ENCODE measurements around the gene PDGFRB. TPM values are rescaled to one million over a fixed set of nuclear protein-coding genes. Genes with fewer than 3 reads are reported as not detected.

PDGFRB gene
- total RNA-seq, 1 donor from 2014 or later = 4.6 TPM

DNA sequence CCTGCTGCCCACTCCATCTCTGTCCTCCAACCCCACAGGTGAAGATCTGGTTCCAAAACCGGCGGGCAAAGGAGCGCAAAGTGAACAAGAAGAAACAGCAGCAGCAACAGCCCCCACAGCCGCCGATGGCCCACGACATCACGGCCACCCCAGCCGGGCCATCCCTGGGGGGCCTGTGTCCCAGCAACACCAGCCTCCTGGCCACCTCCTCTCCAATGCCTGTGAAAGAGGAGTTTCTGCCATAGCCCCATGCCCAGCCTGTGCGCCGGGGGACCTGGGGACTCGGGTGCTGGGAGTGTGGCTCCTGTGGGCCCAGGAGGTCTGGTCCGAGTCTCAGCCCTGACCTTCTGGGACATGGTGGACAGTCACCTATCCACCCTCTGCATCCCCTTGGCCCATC lies 27.8 kb upstream of the PDGFRB start:
- DNase-seq (ENCODE audit: low read depth) = no peak
- H3K4me3 ChIP-seq (ENCODE audit: low read depth, low read length) = no peak overlapping the region
- TF ChIP-seq, protein P1, sequence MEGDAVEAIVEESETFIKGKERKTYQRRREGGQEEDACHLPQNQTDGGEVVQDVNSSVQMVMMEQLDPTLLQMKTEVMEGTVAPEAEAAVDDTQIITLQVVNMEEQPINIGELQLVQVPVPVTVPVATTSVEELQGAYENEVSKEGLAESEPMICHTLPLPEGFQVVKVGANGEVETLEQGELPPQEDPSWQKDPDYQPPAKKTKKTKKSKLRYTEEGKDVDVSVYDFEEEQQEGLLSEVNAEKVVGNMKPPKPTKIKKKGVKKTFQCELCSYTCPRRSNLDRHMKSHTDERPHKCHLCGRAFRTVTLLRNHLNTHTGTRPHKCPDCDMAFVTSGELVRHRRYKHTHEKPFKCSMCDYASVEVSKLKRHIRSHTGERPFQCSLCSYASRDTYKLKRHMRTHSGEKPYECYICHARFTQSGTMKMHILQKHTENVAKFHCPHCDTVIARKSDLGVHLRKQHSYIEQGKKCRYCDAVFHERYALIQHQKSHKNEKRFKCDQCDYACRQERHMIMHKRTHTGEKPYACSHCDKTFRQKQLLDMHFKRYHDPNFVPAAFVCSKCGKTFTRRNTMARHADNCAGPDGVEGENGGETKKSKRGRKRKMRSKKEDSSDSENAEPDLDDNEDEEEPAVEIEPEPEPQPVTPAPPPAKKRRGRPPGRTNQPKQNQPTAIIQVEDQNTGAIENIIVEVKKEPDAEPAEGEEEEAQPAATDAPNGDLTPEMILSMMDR (conservative IDR thresholded peaks at IDR 0.05; ENCODE audit: low read depth, low read length) = no peak

DNA sequence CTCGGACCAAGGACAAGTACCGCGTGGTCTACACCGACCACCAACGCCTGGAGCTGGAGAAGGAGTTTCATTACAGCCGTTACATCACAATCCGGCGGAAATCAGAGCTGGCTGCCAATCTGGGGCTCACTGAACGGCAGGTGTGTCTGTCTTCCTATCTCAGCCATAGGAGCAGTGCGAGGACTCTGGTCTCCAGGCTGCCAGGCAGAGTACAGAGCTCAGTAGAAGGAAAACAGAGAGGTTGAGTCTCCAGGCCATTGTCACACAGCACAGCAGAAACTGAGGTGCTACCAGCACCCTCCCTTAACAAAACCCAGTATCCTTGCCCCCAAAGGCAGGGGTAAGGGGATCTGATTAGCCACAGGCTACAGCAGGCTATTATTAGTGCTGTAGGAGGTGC lies 27.1 kb upstream of the PDGFRB start:
- DNase-seq (ENCODE audit: low read depth) = no peak
- no peak overlapping the region for H3K4me3 ChIP-seq (ENCODE audit: low read depth, low read length)
- TF ChIP-seq, protein P1 (conservative IDR thresholded peaks at IDR 0.05; ENCODE audit: low read depth, low read length) = no peak

DNA sequence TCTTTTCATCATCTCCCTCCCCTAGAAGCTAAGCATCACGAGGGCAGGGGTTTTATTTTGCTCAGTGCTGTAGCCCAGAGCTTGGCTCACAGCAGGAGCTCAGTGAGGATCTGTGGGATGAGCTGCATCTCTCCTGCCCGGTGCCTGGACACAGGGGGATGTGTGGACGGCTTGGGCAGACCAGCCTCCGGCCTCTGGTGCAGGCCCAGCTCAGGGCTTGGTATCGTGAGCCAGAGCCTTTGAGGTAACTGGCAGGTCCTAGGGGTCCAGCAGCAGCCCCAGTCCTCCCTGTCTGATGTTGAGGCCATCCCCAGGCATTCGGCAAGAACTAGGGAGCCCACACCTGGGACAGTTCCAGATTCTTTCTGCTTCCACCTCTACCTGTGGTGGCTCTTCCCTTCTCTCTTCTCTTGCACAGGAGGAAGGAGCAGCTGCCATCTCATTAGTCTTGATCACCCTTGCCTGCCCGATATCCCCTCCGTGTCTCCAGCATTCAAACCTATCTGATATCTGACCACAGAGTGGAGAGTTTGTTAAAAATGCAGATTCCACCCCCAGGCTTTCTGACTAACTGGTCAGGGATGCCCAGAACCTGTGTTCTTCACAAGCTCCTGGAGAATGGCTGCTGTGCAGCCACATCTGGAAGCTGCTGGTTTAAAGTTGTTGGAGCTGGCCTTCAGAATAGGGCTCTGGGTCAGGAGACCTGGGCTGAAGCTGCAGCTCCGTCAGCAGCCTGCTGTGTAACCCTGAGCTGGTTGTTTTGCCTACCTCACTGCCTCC lies 26.3 kb upstream of the PDGFRB start:
- no peak for DNase-seq (ENCODE audit: low read depth)
- no peak overlapping the region for H3K4me3 ChIP-seq (ENCODE audit: low read depth, low read length)
- TF ChIP-seq, protein P1 (conservative IDR thresholded peaks at IDR 0.05; ENCODE audit: low read depth, low read length) = no peak

DNA sequence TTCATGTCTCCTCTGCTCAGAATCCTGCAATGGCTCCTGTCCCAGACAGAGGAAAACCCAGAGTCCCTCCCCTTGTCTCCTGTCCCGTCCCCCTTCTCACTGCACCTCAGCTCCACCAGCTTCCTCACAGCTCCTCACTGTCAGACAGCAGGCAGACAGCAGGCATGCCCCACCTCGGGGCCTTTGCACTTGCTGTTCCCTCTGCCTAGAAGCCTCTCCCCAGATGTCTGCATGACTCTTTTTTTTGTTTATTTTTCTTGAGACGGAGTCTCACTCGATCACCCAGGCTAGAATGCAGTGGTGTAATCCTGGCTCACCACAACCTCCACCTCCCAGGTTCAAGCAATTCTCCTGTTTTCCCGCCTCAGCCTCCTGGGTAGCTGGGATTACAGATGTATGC lies 25.4 kb upstream of the PDGFRB start:
- TF ChIP-seq, protein P1 (conservative IDR thresholded peaks at IDR 0.05; ENCODE audit: low read depth, low read length) = no peak
- H3K4me3 ChIP-seq (ENCODE audit: low read depth, low read length) = no peak overlapping the region
- no peak for DNase-seq (ENCODE audit: low read depth)

DNA sequence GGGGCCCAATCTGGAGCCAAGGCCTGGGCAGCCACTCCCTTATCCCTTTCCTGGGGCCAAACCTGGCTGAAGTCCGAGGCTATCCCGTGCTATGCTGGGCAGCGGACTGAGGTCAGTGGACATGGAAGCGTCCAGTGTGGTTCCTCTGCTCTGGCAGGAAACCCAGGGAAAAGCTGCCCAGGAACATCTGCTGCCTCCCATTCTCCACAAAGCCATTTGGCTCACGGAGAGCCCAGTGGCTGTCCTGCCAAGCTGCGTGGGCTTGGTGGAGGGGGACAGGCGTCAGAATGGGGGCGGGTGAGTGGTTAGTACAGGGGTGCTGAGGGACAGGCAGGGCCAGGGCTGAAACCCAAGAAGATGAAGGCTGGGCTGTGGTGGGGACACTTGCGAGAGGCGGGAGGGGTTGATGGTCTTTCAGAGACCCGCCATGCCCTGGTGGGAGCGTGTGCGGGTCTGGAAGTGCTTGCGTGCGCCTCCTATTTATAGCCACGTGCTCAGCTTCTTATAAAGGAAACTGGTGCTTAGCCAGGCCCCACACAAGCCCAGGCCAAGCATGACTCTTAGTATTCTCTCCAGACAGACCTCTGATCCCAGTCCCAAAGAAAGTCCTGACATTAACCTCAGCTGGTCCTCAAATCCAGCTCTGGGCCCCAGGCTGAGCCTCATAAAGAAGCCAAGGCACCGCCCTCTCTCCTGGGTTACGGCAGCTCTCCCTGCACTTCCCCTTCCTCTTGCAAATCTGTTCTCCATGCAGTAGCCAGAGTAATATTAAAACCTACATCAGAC lies 24.8 kb upstream of the PDGFRB start:
- TF ChIP-seq, protein P1 (conservative IDR thresholded peaks at IDR 0.05; ENCODE audit: low read depth, low read length) = no peak
- no peak for DNase-seq (ENCODE audit: low read depth)
- H3K4me3 ChIP-seq (ENCODE audit: low read depth, low read length) = no peak overlapping the region

DNA sequence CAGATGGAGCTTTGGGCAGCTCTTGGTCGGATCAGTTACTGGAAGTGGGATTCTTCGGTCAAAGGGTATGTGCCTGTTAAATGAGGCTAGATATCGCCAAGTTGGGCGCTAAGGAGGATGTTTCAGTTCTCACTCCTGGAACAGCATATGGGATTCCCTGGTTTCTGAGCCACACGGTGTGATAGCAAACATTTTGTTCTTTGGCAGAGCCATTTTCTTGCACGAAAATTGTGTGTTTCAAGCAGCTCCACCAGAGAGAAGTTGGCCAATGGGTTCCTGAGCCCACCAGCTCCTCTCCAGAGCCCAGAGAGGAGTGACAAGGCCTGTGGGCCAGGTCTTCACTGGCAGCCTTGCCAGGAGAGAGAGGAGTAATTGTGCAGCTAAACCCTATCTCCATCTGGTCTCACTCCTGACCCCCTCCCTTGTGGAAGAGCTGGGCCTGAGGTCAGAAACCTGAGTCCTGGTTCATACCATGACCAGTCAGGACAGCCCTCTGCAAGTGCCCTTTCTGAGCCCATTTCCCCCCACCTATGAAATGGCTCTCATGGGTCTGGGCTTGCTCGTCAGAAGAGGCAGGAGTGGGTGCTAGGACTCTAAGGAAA lies 23.5 kb upstream of the PDGFRB start:
- no peak for DNase-seq (ENCODE audit: low read depth)
- no peak overlapping the region for H3K4me3 ChIP-seq (ENCODE audit: low read depth, low read length)
- TF ChIP-seq, protein P1 (conservative IDR thresholded peaks at IDR 0.05; ENCODE audit: low read depth, low read length) = no peak

Measured in epithelial cell of proximal tubule (primary cell).